CD4-positive, alpha-beta T cell (primary cell): ENCODE measurements around the gene LTBP4. TPM values are rescaled to one million over a fixed set of nuclear protein-coding genes. Genes with fewer than 3 reads are reported as not detected.

ENCODE experiments used
- ATAC-seq: fragments of 200-7000 bp; cut with Tn5 transposase; one replicate; pipeline ENCODE4 v1.10.0; 2022; ENCODE audit warnings: mild to moderate bottlenecking; ENCODE audit not compliant: poor library complexity
- CTCF ChIA-PET: fragments of 350-600 bp; sonication (Branson Sonifier 250); formaldehyde crosslinking; loops from one replicate; lab custom pipeline; 2021; ENCODE audit warnings: antibody characterized with exemption, inconsistent platforms; lab: Charles Lee
- POLR2A ChIA-PET: fragments of 350-600 bp; sonication (Branson Sonifier 250); formaldehyde crosslinking; loops from one replicate; lab custom pipeline; 2021; ENCODE audit warnings: antibody characterized with exemption, inconsistent platforms; lab: Charles Lee
- DNase-seq, 14 experiments: peaks; one replicate each; pipeline ENCODE4 v3.0.0-alpha.2; 2013 to 2020; ENCODE audit warnings: mixed read lengths in 2 of 14
- H3K27ac ChIP-seq, 2 donors: one replicate each; pipeline versions ENCODE4 v1.5.1 to v1.7.0; 2013; ENCODE audit warnings: low read length in 2 of 2, low read depth in 1 of 2, mild to moderate bottlenecking in 1 of 2
- H3K27me3 ChIP-seq, 2 experiments: 1 replicate in 1 of 2; 2 replicates in 1 of 2; pipeline versions ENCODE4 v1.6.1 to v1.7.0; 2013; ENCODE audit warnings: low read length in 2 of 2, control low read depth in 1 of 2, mild to moderate bottlenecking in 1 of 2, moderate library complexity in 1 of 2; ENCODE audit not compliant: insufficient read depth in 2 of 2, control insufficient read depth in 1 of 2
- H3K36me3 ChIP-seq: one replicate; pipeline ENCODE4 v1.6.1; 2013; ENCODE audit warnings: low read length, control low read depth; ENCODE audit not compliant: insufficient read depth
- H3K4me1 ChIP-seq: one replicate; pipeline ENCODE4 v1.6.1; 2013; ENCODE audit warnings: low read length, control low read depth; ENCODE audit not compliant: insufficient read depth
- H3K4me3 ChIP-seq: one replicate; pipeline ENCODE4 v1.5.1; 2013; ENCODE audit warnings: mild to moderate bottlenecking, low read length, moderate library complexity
- H3K9me3 ChIP-seq, 2 experiments: 1 replicate in 1 of 2; 2 replicates in 1 of 2; pipeline versions ENCODE4 v1.6.1 to v1.7.0; 2013; ENCODE audit warnings: low read length in 2 of 2, mild to moderate bottlenecking in 2 of 2, control low read depth in 1 of 2, moderate library complexity in 1 of 2; ENCODE audit not compliant: control insufficient read depth in 1 of 2, insufficient read depth in 1 of 2
- H3K27ac Mint-ChIP-seq: one replicate; pipeline ENCODE4 v1.8.0; 2020; ENCODE audit warnings: mixed read lengths
- H3K27me3 Mint-ChIP-seq: one replicate; pipeline ENCODE4 v1.8.0; 2021; ENCODE audit warnings: mixed read lengths
- H3K36me3 Mint-ChIP-seq: one replicate; pipeline ENCODE4 v1.8.0; 2021; ENCODE audit warnings: low read depth, mixed read lengths
- H3K4me1 Mint-ChIP-seq: one replicate; pipeline ENCODE4 v1.8.0; 2021; ENCODE audit warnings: low read depth, mixed read lengths
- H3K4me3 Mint-ChIP-seq: one replicate; pipeline ENCODE4 v1.8.0; 2020; ENCODE audit warnings: mild to moderate bottlenecking, mixed read lengths
- H3K9me3 Mint-ChIP-seq: one replicate; pipeline ENCODE4 v1.8.0; 2020; ENCODE audit warnings: mixed read lengths
- CTCF ChIP-seq: fragments of 200-600 bp; IDR thresholded peaks from one replicate; pipeline ENCODE4 v1.8.0; 2022; ENCODE audit warnings: antibody characterized with exemption, mild to moderate bottlenecking
- intact Hi-C, 2 experiments: fragments of 100-400 bp; cut with DNase I in 1 of 2; cut with micrococcal nuclease in 1 of 2; formaldehyde crosslinking; loops; one replicate each; pipeline versions ENCODE4 v1.15.1 to v1.9.0; 2023 to 2025; cut with DNase I, micrococcal nuclease
- total RNA-seq, 174 experiments: library from RNA in 2 of 174; stranded (reverse) in 2 of 174; gene quantifications; one replicate each; pipeline ENCODE4 v1.2.3 and lab custom pipeline; 2021 to 2026

Gene LTBP4
- total RNA-seq, 2 experiments from 2014 or later, result 116 to 134 TPM

- peaks cover 15% of the 10 kb centered on the region for H3K4me1 Mint-ChIP-seq
- no peak for DNase-seq
- H3K27me3 Mint-ChIP-seq, result no peaks in the 10 kb centered on the region
- Histone ChIP-seq H3K9me3 (no peaks in the 10 kb centered on the region), H3K4me3 (no peak overlapping the region), H3K4me1 (peaks cover 9% of the 10 kb centered on the region), H3K27me3 (no peaks in the 10 kb centered on the region), H3K27ac (no peak overlapping the region), H3K36me3 (peaks cover 3% of the 10 kb centered on the region)
- ATAC-seq, result no peak
- no peaks in the 10 kb centered on the region for H3K9me3 Mint-ChIP-seq
- ChIA-PET POLR2A (interaction anchor here (1.0 kb wide), 1 partner anchor 92 kb away, joined by 3 read pairs; no protein-coding TSS in a partner anchor), CTCF (interaction anchor here (2.1 to 2.9 kb wide), 4 partner anchors 17 to 328 kb away, joined by 19 to 26 read pairs (median 22); no protein-coding TSS in a partner anchor)
- no peak overlapping the region for H3K27ac Mint-ChIP-seq
- H3K4me3 Mint-ChIP-seq, result no peak overlapping the region
- peaks cover 6% of the 10 kb centered on the region for H3K36me3 Mint-ChIP-seq
- TF ChIP-seq CTCF, result no peak
- intact Hi-C loops, result loop anchor here in 1 of 2 experiments (10.0 kb wide), 1 partner anchor 498 kb away; no protein-coding TSS in a partner anchor
Measured at GRCh38 chr19:40633207-40633606, 32.0 kb downstream of the LTBP4 start.

GRCh38 chr19:40638327-40638726 lies 37.2 kb downstream of the LTBP4 start:
- Histone ChIP-seq H3K4me3 (no peak overlapping the region), H3K9me3 (no peaks in the 10 kb centered on the region), H3K27ac (no peak overlapping the region), H3K27me3 (no peaks in the 10 kb centered on the region), H3K4me1 (peaks cover 20% of the 10 kb centered on the region), H3K36me3 (no peaks in the 10 kb centered on the region)
- no peak for TF ChIP-seq CTCF
- H3K36me3 Mint-ChIP-seq, result no peaks in the 10 kb centered on the region
- H3K27me3 Mint-ChIP-seq, result no peaks in the 10 kb centered on the region
- POLR2A ChIA-PET, result interaction anchor here (0.6 kb wide), 1 partner anchor 1027 kb away, joined by 4 read pairs; no protein-coding TSS in a partner anchor
- CTCF ChIA-PET, result interaction anchor here (0.6 kb wide), 1 partner anchor 474 kb away, joined by 3 read pairs; no protein-coding TSS in a partner anchor
- H3K9me3 Mint-ChIP-seq, result no peaks in the 10 kb centered on the region
- no peak overlapping the region for H3K4me3 Mint-ChIP-seq
- ATAC-seq, result no peak
- H3K27ac Mint-ChIP-seq, result no peak overlapping the region
- intact Hi-C loops, result loop anchor here in 1 of 2 experiments (10.0 kb wide), 1 partner anchor 504 kb away; no protein-coding TSS in a partner anchor
- no peak for DNase-seq
- H3K4me1 Mint-ChIP-seq, result peaks cover 12% of the 10 kb centered on the region

GRCh38 chr19:40639638-40639982 lies 38.4 kb downstream of the LTBP4 start:
- ChIA-PET CTCF (no interaction called here), POLR2A (no interaction called here)
- H3K27me3 ChIP-seq, result no peaks in the 10 kb centered on the region
- Mint-ChIP-seq H3K4me3 (no peak overlapping the region), H3K9me3 (no peaks in the 10 kb centered on the region), H3K27ac (no peak overlapping the region), H3K36me3 (no peaks in the 10 kb centered on the region), H3K27me3 (no peaks in the 10 kb centered on the region), H3K4me1 (peaks cover 8% of the 10 kb centered on the region)
- intact Hi-C loops, result loop anchor here in 1 of 2 experiments (10.0 kb wide), 1 partner anchor 505 kb away; no protein-coding TSS in a partner anchor
- no peak overlapping the region for H3K4me3 ChIP-seq
- H3K9me3 ChIP-seq, result no peaks in the 10 kb centered on the region
- no peaks in the 10 kb centered on the region for H3K36me3 ChIP-seq
- no peak for TF ChIP-seq CTCF
- ATAC-seq (no peak), DNase-seq (no peak)
- H3K27ac ChIP-seq, result no peak overlapping the region
- H3K4me1 ChIP-seq, result peaks cover 12% of the 10 kb centered on the region
